Femur (tissue), 1 donor: ENCODE data around the gene MICALL2.
A peak's percentile ranks its signal among the peaks of the same experiment; 100 is the strongest.

Source experiments
- DNase-seq: peaks from one replicate; pipeline ENCODE4 v3.0.0-alpha.2; 2017

MICALL2 gene

GRCh38 chr7:1412322-1413261 is 46.7 kb downstream of the MICALL2 start:
- DNase-seq, result peak; percentile 88

- no peak for DNase-seq
Measured at GRCh38 chr7:1411414-1411813, 47.9 kb downstream of the MICALL2 start.

GRCh38 chr7:1410992-1411391 is 48.3 kb downstream of the MICALL2 start:
- DNase-seq, result no peak

- DNase-seq, result no peak
Measured at GRCh38 chr7:1409555-1409954, 49.7 kb downstream of the MICALL2 start.

GRCh38 chr7:1408466-1408865 is 50.8 kb downstream of the MICALL2 start:
- no peak for DNase-seq

GRCh38 chr7:1407892-1408291 is 51.4 kb downstream of the MICALL2 start:
- DNase-seq, result no peak

- DNase-seq, result no peak
Measured at GRCh38 chr7:1404898-1405548, 54.2 kb downstream of the MICALL2 start.

- no peak for DNase-seq
Measured at GRCh38 chr7:1404460-1404809, 54.8 kb downstream of the MICALL2 start.

- DNase-seq, result peak; percentile 79
Measured at GRCh38 chr7:1403638-1404459, 55.4 kb downstream of the MICALL2 start.

GRCh38 chr7:1402791-1403637 is 56.3 kb downstream of the MICALL2 start:
- DNase-seq, result no peak

GRCh38 chr7:1402110-1402790 is 57.0 kb downstream of the MICALL2 start:
- no peak for DNase-seq

- DNase-seq, result no peak
Measured at GRCh38 chr7:1401011-1401410, 58.3 kb downstream of the MICALL2 start.

- DNase-seq, result no peak
Measured at GRCh38 chr7:1400371-1400770, 58.9 kb downstream of the MICALL2 start.

- DNase-seq, result no peak
Measured at GRCh38 chr7:1397491-1398327, 61.6 kb downstream of the MICALL2 start.

- DNase-seq, result no peak
Measured at GRCh38 chr7:1396195-1396594, 63.1 kb downstream of the MICALL2 start.

- DNase-seq, result no peak
Measured at GRCh38 chr7:1395211-1396070, 63.8 kb downstream of the MICALL2 start.

- DNase-seq, result no peak
Measured at GRCh38 chr7:1394371-1394770, 64.9 kb downstream of the MICALL2 start.

GRCh38 chr7:1393421-1393820 is 65.8 kb downstream of the MICALL2 start:
- no peak for DNase-seq

- no peak for DNase-seq
Measured at GRCh38 chr7:1392556-1392955, 66.7 kb downstream of the MICALL2 start.

- no peak for DNase-seq
Measured at GRCh38 chr7:1391449-1391848, 67.8 kb downstream of the MICALL2 start.
